ES-I3 (cell line): ENCODE data around the gene GSTM2.
"Not testable (repeated sequence)": the region's sequence is repeated elsewhere in the genome, so short reads cannot be mapped to it uniquely, and the experiment has no call there.

ENCODE experiments used
- H3K36me3 ChIP-seq: 2 replicates; pipeline ENCODE4 v1.6.1; 2013; ENCODE audit warnings: mild to moderate bottlenecking, low read length, control low read depth, moderate library complexity; ENCODE audit not compliant: insufficient read depth
- H3K4me1 ChIP-seq: 2 replicates; pipeline ENCODE4 v1.6.1; 2013; ENCODE audit warnings: mild to moderate bottlenecking, control low read depth, low read length; ENCODE audit not compliant: insufficient read depth
- H3K9ac ChIP-seq: 2 replicates; pipeline ENCODE4 v1.6.1; 2013; ENCODE audit warnings: low read depth, mild to moderate bottlenecking, low read length, moderate library complexity
- H3K9me3 ChIP-seq: 2 replicates; pipeline ENCODE4 v1.6.1; 2013; ENCODE audit warnings: mild to moderate bottlenecking, low read length, moderate library complexity; ENCODE audit not compliant: control insufficient read depth, insufficient read depth

GSTM2 gene

GRCh38 chr1:109669246-109669948, 1.5 kb downstream of the GSTM2 start:
- no peaks in the 10 kb centered on the region for H3K36me3 ChIP-seq
- no peaks in the 10 kb centered on the region for H3K4me1 ChIP-seq
- H3K9ac ChIP-seq = no peak overlapping the region

GRCh38 chr1:109669949-109670302, 2.1 kb downstream of the GSTM2 start:
- not testable (repeated sequence) for H3K9me3 ChIP-seq, H3K9ac ChIP-seq, H3K4me1 ChIP-seq, H3K36me3 ChIP-seq

More at GRCh38 chr1:109669246-109669948, 1.5 kb downstream of the GSTM2 start:
- no peaks in the 10 kb centered on the region for H3K9me3 ChIP-seq

DNA sequence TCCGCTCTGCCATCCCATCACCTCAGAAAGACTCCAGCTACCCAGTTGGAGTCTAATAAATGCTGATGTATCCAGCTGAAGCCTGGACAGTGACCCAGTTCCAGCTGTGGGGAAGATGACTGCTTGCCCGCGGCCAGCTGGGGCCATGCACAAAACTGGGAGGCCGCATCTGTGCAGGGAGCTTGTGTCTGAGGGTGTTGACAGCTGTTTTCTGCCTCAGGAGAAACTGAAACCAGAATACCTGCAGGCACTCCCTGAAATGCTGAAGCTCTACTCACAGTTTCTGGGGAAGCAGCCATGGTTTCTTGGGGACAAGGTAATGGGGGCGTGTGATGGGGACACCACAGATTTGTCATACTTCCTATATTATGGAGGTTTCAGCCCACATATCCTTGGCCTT, 3.2 kb downstream of the GSTM2 start:
- H3K9ac ChIP-seq = no peak overlapping the region
- H3K9me3 ChIP-seq = no peaks in the 10 kb centered on the region
- no peaks in the 10 kb centered on the region for H3K36me3 ChIP-seq
- H3K4me1 ChIP-seq = no peaks in the 10 kb centered on the region

GRCh38 chr1:109673861-109674260, 6.0 kb downstream of the GSTM2 start:
- H3K4me1 ChIP-seq, H3K9me3 ChIP-seq, H3K9ac ChIP-seq, H3K36me3 ChIP-seq: not testable (repeated sequence)

- not testable (repeated sequence) for H3K36me3 ChIP-seq, H3K4me1 ChIP-seq, H3K9ac ChIP-seq, H3K9me3 ChIP-seq
These were observed 9.0 kb downstream of the GSTM2 start for GRCh38 chr1:109676683-109677381.

DNA sequence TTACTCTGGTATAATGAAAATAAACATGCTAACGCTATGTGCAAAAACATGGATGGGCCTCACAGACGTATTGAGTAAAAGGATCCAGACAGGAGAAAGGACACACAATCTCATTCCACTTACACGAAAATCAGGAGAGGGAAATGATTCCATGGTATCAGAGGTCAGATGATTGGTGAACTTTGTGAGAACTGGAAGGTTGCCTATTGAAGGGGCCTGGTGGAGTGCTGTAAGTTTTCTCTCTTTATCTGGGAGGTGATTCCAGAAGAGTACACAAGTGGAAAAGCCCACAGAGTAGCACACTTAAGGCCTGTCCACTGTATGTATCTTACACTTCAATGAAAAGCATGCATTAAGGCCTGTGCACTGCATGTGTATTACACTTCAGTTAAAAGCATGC, 9.6 kb downstream of the GSTM2 start:
- no peaks in the 10 kb centered on the region for H3K4me1 ChIP-seq
- no peak overlapping the region for H3K9ac ChIP-seq
- H3K36me3 ChIP-seq = no peaks in the 10 kb centered on the region
- no peaks in the 10 kb centered on the region for H3K9me3 ChIP-seq

- H3K9ac ChIP-seq, H3K4me1 ChIP-seq, H3K9me3 ChIP-seq, H3K36me3 ChIP-seq: not testable (repeated sequence)
These were observed 10.8 kb downstream of the GSTM2 start for GRCh38 chr1:109678637-109679036.

- not testable (repeated sequence) for H3K4me1 ChIP-seq, H3K9me3 ChIP-seq, H3K36me3 ChIP-seq, H3K9ac ChIP-seq
These were observed 16.9 kb downstream of the GSTM2 start for GRCh38 chr1:109684777-109685176.

- not testable (repeated sequence) for H3K4me1 ChIP-seq, H3K9me3 ChIP-seq, H3K9ac ChIP-seq, H3K36me3 ChIP-seq
These were observed 17.5 kb downstream of the GSTM2 start for GRCh38 chr1:109685399-109685798.

GRCh38 chr1:109685890-109686289, 18.0 kb downstream of the GSTM2 start:
- H3K9ac ChIP-seq, H3K9me3 ChIP-seq, H3K36me3 ChIP-seq, H3K4me1 ChIP-seq: not testable (repeated sequence)

GRCh38 chr1:109687109-109687508, 19.3 kb downstream of the GSTM2 start:
- H3K9me3 ChIP-seq, H3K4me1 ChIP-seq, H3K36me3 ChIP-seq: not testable (repeated sequence)
- H3K9ac ChIP-seq = peak overlapping the region; percentile 49; the same call in 1 of the 2 replicates

- no peaks in the 10 kb centered on the region for H3K9me3 ChIP-seq
- no peaks in the 10 kb centered on the region for H3K36me3 ChIP-seq
- H3K4me1 ChIP-seq = no peaks in the 10 kb centered on the region
- peak within 1 kb of the TSS; percentile 49; the same call in 1 of the 2 replicates for H3K9ac ChIP-seq
These were observed 20.0 kb downstream of the GSTM2 start, which contains the start of gene GSTM1 for GRCh38 chr1:109687641-109688499. Gene GSTM1 (plus strand): TSS chr1:109687817. CDS start chr1:109687874, 57 bp downstream.

GRCh38 chr1:109689844-109690405, 22.1 kb downstream of the GSTM2 start:
- H3K4me1 ChIP-seq = no peaks in the 10 kb centered on the region
- no peaks in the 10 kb centered on the region for H3K36me3 ChIP-seq
- no peaks in the 10 kb centered on the region for H3K9me3 ChIP-seq
- H3K9ac ChIP-seq = no peak overlapping the region

DNA sequence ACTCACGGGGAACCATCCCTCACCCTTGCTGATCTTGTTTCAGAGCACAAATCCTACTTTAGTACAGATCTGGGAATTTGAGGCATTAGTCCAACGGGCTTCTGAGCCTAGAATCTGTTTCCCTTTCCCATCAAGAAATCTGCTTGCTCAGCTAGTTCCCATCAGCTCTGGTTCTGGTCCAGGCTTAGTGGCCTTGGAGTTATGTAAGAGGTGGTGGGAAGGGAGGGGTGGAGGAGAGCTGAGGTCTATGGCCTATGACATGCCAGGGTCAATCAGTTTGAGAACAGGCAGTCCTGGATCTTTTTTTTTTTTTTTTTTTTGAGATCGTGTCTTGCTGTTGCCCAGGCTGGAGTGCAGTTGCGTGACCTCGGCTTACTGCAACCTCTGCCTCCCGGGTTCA, 23.9 kb downstream of the GSTM2 start:
- Histone ChIP-seq H3K9ac (no peak overlapping the region), H3K4me1 (no peaks in the 10 kb centered on the region), H3K36me3 (no peaks in the 10 kb centered on the region), H3K9me3 (no peaks in the 10 kb centered on the region)
